Adrenal gland (tissue), 12 donors: ENCODE measurements around the gene KRT80. TPM values are rescaled to one million over a fixed set of nuclear protein-coding genes. Genes with fewer than 3 reads are reported as not detected.

Experiments used
- DNase-seq, 7 donors: peaks; one replicate each; pipeline ENCODE4 v3.0.0-alpha.2; 2019 to 2020
- H3K27ac ChIP-seq, 5 donors: fragments of 200-600 bp; sonication (generic) in 4 of 5; 1 replicate in 3 of 5; 2 replicates in 2 of 5; pipeline versions ENCODE4 v1.5.1 to v1.8.0; 2016 to 2020; ENCODE audit warnings: mild to moderate bottlenecking in 1 of 5
- H3K27me3 ChIP-seq: fragments of 200-600 bp; 2 replicates; pipeline ENCODE4 v1.8.0; 2021
- H3K36me3 ChIP-seq, 2 donors: fragments of 200-600 bp; replicated peaks in 1 of 2; 1 replicate in 1 of 2; 2 replicates in 1 of 2; pipeline versions ENCODE4 v1.5.1 to v1.8.0; 2018 to 2022
- H3K4me1 ChIP-seq, 2 donors: fragments of 200-600 bp; replicated peaks in 1 of 2; 1 replicate in 1 of 2; 2 replicates in 1 of 2; pipeline versions ENCODE4 v1.5.1 to v1.8.0; 2018 to 2021
- H3K4me3 ChIP-seq, 4 donors: fragments of 200-600 bp; sonication (generic) in 3 of 4; one replicate each; pipeline ENCODE4 v1.5.1; 2016 to 2018
- H3K9me3 ChIP-seq, 3 donors: fragments of 200-600 bp; sonication (generic) in 1 of 3; replicated peaks in 1 of 3; 1 replicate in 2 of 3; 2 replicates in 1 of 3; pipeline versions ENCODE4 v1.5.1 to v1.8.0; 2016 to 2021
- CTCF ChIP-seq, 6 experiments: fragments of 450-650 bp in 4 of 6; fragments of 200-600 bp in 2 of 6; sonication (generic) in 1 of 6; IDR thresholded peaks; 1 replicate in 5 of 6; 2 replicates in 1 of 6; pipeline versions ENCODE4 v1.5.1 to v1.8.0; 2016 to 2021; ENCODE audit warnings: antibody characterized with exemption in 6 of 6, mild to moderate bottlenecking in 2 of 6, moderate library complexity in 1 of 6
- POLR2A ChIP-seq, 2 donors: fragments of 450-650 bp; IDR thresholded peaks; one replicate each; pipeline ENCODE4 v1.6.1; 2017; ENCODE audit warnings: antibody characterized with exemption in 2 of 2, mild to moderate bottlenecking in 2 of 2, moderate library complexity in 1 of 2
- WGBS, 4 donors: extraction: QIAGEN DNeasy Blood & Tissue Kit in 2 of 4; methylation state at CpG; one replicate each; pipeline versions ENCODE4 v1.1.5 to v1.1.7; 2013 to 2017; 5-methylcytosine and 5-hydroxymethylcytosine counted together
- intact Hi-C, 2 donors: fragments of 100-400 bp; cut with DNase I; formaldehyde crosslinking; loops; one replicate each; pipeline versions ENCODE4 v1.14.1 to v1.15.0; 2022 to 2023
- polyA plus RNA-seq, 3 donors: library from polyadenylated mRNA; stranded (reverse); fragments of 200-250 nt in 2 of 3; fragments of 350-450 nt in 1 of 3; fragmentation: Illumina TruSeq in 1 of 3; extraction: RNeasy Lipid Tissue Mini Kit (QIAGEN cat#74804) in 1 of 3; gene quantifications; one replicate each; pipeline ENCODE4 v1.2.3, GENCODE V29; 2013 to 2014
- total RNA-seq, 9 donors: library from RNA; depleted of rRNA in 4 of 9; stranded (reverse); fragments of >200 nt in 4 of 9; fragments of 120-200 nt in 1 of 9; fragmentation: NEBNext Ultra II Directional in 1 of 9; extraction: Animal tissue kit (Norgen Biotek cat#: 25700) in 1 of 9; gene quantifications; one replicate each; pipeline versions ENCODE4 v1.1.0 to v1.2.4, GENCODE V29; 2013 to 2023
- donor health status: healthy with polysubstance abuse.
- donor health status: Bipolar disorder and iron deficiency.
- donor health status: DM: yes; HTN: yes; CAD: no.
- donor health status: DM: no; HTN: no; CAD: no.
- donor health status: DM: no; HTN: no; CAD: no.
- donor health status: DM: yes; HTN: yes; CAD: no.

KRT80 gene
- total and polyA plus RNA-seq, 12 donors, result 0.95 to 14.6 (median 3.8) TPM

- H3K4me3 ChIP-seq, result peak within 1 kb of the TSS in 1 of 4 donors; percentile 41
- peaks cover 20% of the 10 kb centered on the region for H3K27me3 ChIP-seq
- no peak within 1 kb of the TSS for H3K27ac ChIP-seq
- intact Hi-C loops, result loop anchor here (5.0 kb wide), 2 partner anchors 44 to 94 kb away; no protein-coding TSS in a partner anchor
- H3K9me3 ChIP-seq, result no peaks in the 10 kb centered on the region
- 7 to 20% (median 11%) methylated on average over 12 to 58 of the region's 58 CpGs for WGBS, 4 donors
- H3K36me3 ChIP-seq, result no peaks in the 10 kb centered on the region
- peak in 1 of 7 donors; percentile 11 for DNase-seq
- TF ChIP-seq CTCF (IDR thresholded peaks at IDR 0.05) (no peak), POLR2A (IDR thresholded peaks at IDR 0.05) (no peak)
- H3K4me1 ChIP-seq, result peaks cover 0 to 7% of the 10 kb centered on the region in 2 donors
Observed at GRCh38 chr12:52232674-52233461, 41.1 kb upstream of the KRT80 start, which contains the start of gene KRT7. Gene KRT7 (plus strand): TSS chr12:52233243. CDS start chr12:52233297, 54 bp downstream.

- DNase-seq, result no peak
- no peak overlapping the region for H3K27ac ChIP-seq
- H3K4me3 ChIP-seq, result no peak overlapping the region
Observed at GRCh38 chr12:52232203-52232673, 40.4 kb upstream of the KRT80 start.

GRCh38 chr12:52231305-52232202 lies 39.7 kb upstream of the KRT80 start:
- 75 to 85% (median 78%) methylated on average over 13 to 16 of the region's 16 CpGs for WGBS, 4 donors
- no peak overlapping the region for H3K4me3 ChIP-seq
- TF ChIP-seq POLR2A (IDR thresholded peaks at IDR 0.05) (no peak), CTCF (IDR thresholded peaks at IDR 0.05) (no peak)
- H3K4me1 ChIP-seq, result peaks cover 0 to 7% of the 10 kb centered on the region in 2 donors
- DNase-seq, result no peak
- no peaks in the 10 kb centered on the region for H3K36me3 ChIP-seq
- H3K27ac ChIP-seq, result peak overlapping the region in 1 of 5 donors; percentile 34
- no peaks in the 10 kb centered on the region for H3K9me3 ChIP-seq
- intact Hi-C loops, result loop anchor here (5.0 kb wide), 2 partner anchors 46 to 96 kb away; no protein-coding TSS in a partner anchor
- peaks cover 20% of the 10 kb centered on the region for H3K27me3 ChIP-seq

More at GRCh38 chr12:52232203-52232673, 40.4 kb upstream of the KRT80 start:
- H3K27me3 ChIP-seq, result peaks cover 20% of the 10 kb centered on the region
- TF ChIP-seq CTCF (IDR thresholded peaks at IDR 0.05), result no peak
- TF ChIP-seq POLR2A (IDR thresholded peaks at IDR 0.05), result no peak
- intact Hi-C loops, result loop anchor here (5.0 kb wide), 2 partner anchors 45 to 95 kb away; no protein-coding TSS in a partner anchor
- 61 to 70% (median 65%) methylated on average over 10 to 12 of the region's 12 CpGs for WGBS, 4 donors
- peaks cover 0 to 7% of the 10 kb centered on the region in 2 donors for H3K4me1 ChIP-seq
- no peaks in the 10 kb centered on the region for H3K36me3 ChIP-seq
- no peaks in the 10 kb centered on the region for H3K9me3 ChIP-seq
